K562 (cell line): ENCODE measurements around the gene FOXA3. TPM values are rescaled to one million over a fixed set of nuclear protein-coding genes. Genes with fewer than 3 reads are reported as not detected.

Experiments
- ATAC-seq: fragments of 200-7000 bp; cut with Tn5 transposase; 3 replicates; pipeline ENCODE4 v1.9.1; 2020; ENCODE audit warnings: moderate library complexity
- BruUV-seq: library from RNA; stranded (reverse); fragments of 400-500 nt; replicated peaks from 2 replicates; lab custom pipeline; 2021; lab: Mats Ljungman, UMichigan
- CTCF ChIA-PET: fragments of 300-600 bp; formaldehyde crosslinking; extraction: SDS; loops from one replicate; lab custom pipeline; 2021; ENCODE audit warnings: low intra/inter-chr PET ratio; lab: Yijun Ruan, JAX
- POLR2A ChIA-PET: fragments of 300-600, 350-650 bp; sonication (Branson Sonifier 250); formaldehyde crosslinking; extraction: SDS; loops from one replicate; lab custom pipeline; 2021; ENCODE audit warnings: antibody characterized with exemption, inconsistent platforms; lab: Yijun Ruan, JAX
- DNase-seq, 4 experiments: peaks; one replicate each; pipeline versions ENCODE4 v3.0.0 to v3.0.0-alpha.2; 2011 to 2018; ENCODE audit warnings: low spot score in 3 of 4, mixed read lengths in 3 of 4; ENCODE audit errors: extremely low read depth in 1 of 4
- FAIRE-seq: peaks from 2 replicates; lab custom pipeline; 2011; peaks lifted over from hg19 to GRCh38; lab: Jason Lieb, UNC
- H2AFZ ChIP-seq: 2 replicates; pipeline ENCODE4 v1.6.0; 2011; ENCODE audit warnings: low read depth, low read length, control low read depth, inconsistent platforms
- H3K27ac ChIP-seq: fragments of 200-600 bp; 3 replicates; pipeline ENCODE4 v1.8.0; 2011; ENCODE audit warnings: low read depth, mild to moderate bottlenecking, control low read depth, inconsistent platforms, low read length, moderate library complexity, mixed read lengths; ENCODE audit errors: extremely low read depth
- H3K27me3 ChIP-seq, 2 experiments: fragments of 300-600 bp in 1 of 2; 2 replicates in 1 of 2; 3 replicates in 1 of 2; pipeline versions ENCODE4 v1.6.0 to v1.8.0; 2011; ENCODE audit warnings: inconsistent platforms in 2 of 2, low read length in 2 of 2, mild to moderate bottlenecking in 1 of 2, mixed read lengths in 1 of 2, moderate library complexity in 1 of 2; ENCODE audit not compliant: control insufficient read depth in 2 of 2, insufficient read depth in 2 of 2
- H3K36me3 ChIP-seq: fragments of 300-600 bp; 3 replicates; pipeline ENCODE4 v1.8.0; 2011; ENCODE audit warnings: mild to moderate bottlenecking, low read length, inconsistent platforms; ENCODE audit not compliant: control insufficient read depth, insufficient read depth
- H3K4me1 ChIP-seq, 2 experiments: fragments of 200-600 bp in 1 of 2; replicated peaks in 1 of 2; 2 replicates in 1 of 2; 3 replicates in 1 of 2; pipeline versions ENCODE4 v1.5.1 to v1.8.0; 2011; ENCODE audit warnings: inconsistent platforms in 2 of 2, low read length in 2 of 2, mild to moderate bottlenecking in 1 of 2, mixed read lengths in 1 of 2, moderate library complexity in 1 of 2; ENCODE audit not compliant: control insufficient read depth in 2 of 2, insufficient read depth in 2 of 2
- H3K4me2 ChIP-seq: 2 replicates; pipeline ENCODE4 v1.6.1; 2011; ENCODE audit warnings: low read length, control low read depth, inconsistent platforms, mixed read lengths; ENCODE audit not compliant: insufficient read depth
- H3K4me3 ChIP-seq: fragments of 200-600 bp; sonication (generic), shearing (Covaris generic); 2 replicates; pipeline ENCODE4 v1.5.1; 2016; ENCODE audit warnings: control low read depth, inconsistent platforms
- H3K79me2 ChIP-seq: fragments of 200-600 bp; 3 replicates; pipeline ENCODE4 v1.8.0; 2011; ENCODE audit warnings: low read length, inconsistent platforms; ENCODE audit not compliant: control insufficient read depth, insufficient read depth
- H3K9ac ChIP-seq, 2 experiments: 2 replicates each; pipeline versions ENCODE4 v1.6.0 to v1.6.1; 2011; ENCODE audit warnings: low read depth in 2 of 2, low read length in 2 of 2, control low read depth in 1 of 2, inconsistent platforms in 1 of 2, mild to moderate bottlenecking in 1 of 2, mixed read lengths in 1 of 2; ENCODE audit not compliant: insufficient read depth in 1 of 2
- H3K9me1 ChIP-seq: one replicate; pipeline ENCODE4 v1.6.0; 2011; ENCODE audit warnings: inconsistent platforms, mild to moderate bottlenecking, low read length, moderate library complexity; ENCODE audit not compliant: control insufficient read depth, insufficient read depth
- H3K9me3 ChIP-seq: replicated peaks from 2 replicates; pipeline ENCODE4 v1.5.1; 2011; ENCODE audit warnings: low read depth, low read length, inconsistent platforms; ENCODE audit not compliant: control insufficient read depth, insufficient read depth
- H4K20me1 ChIP-seq: replicated peaks from 2 replicates; pipeline ENCODE4 v1.6.1; 2011; ENCODE audit warnings: low read length, inconsistent platforms, mixed read lengths; ENCODE audit not compliant: control insufficient read depth, insufficient read depth
- AFF4 ChIP-seq: sonication (generic); formaldehyde crosslinking; IDR thresholded peaks from 2 replicates; pipeline ENCODE4 v1.8.0; 2023; ENCODE audit warnings: mild to moderate bottlenecking, missing genetic modification reagents
- CC2D1A ChIP-seq: fragments of 450-650 bp; IDR thresholded peaks from 2 replicates; pipeline ENCODE4 v1.6.1; 2017; ENCODE audit warnings: mild to moderate bottlenecking
- MEIS2 ChIP-seq: fragments of 450-650 bp; IDR thresholded peaks from 2 replicates; pipeline ENCODE4 v1.6.1; 2014; ENCODE audit warnings: mild to moderate bottlenecking; ENCODE audit not compliant: partially characterized antibody
- PCBP2 ChIP-seq: fragments of 200-400 bp; formaldehyde crosslinking; IDR thresholded peaks from 2 replicates; pipeline ENCODE4 v1.6.1; 2018; ENCODE audit warnings: low read length, low read depth, mild to moderate bottlenecking, moderate library complexity; ENCODE audit not compliant: poor library complexity, severe bottlenecking
- POU5F1 ChIP-seq: fragments of 150-350 bp; IDR thresholded peaks from 2 replicates; pipeline ENCODE4 v1.6.1; 2014; ENCODE audit warnings: borderline replicate concordance, low read length, low read depth, mild to moderate bottlenecking; ENCODE audit not compliant: partially characterized antibody
- RBM15 ChIP-seq: fragments of 200-400 bp; formaldehyde crosslinking; IDR thresholded peaks from 2 replicates; pipeline ENCODE4 v1.6.1; 2018; ENCODE audit warnings: mild to moderate bottlenecking, low read length, moderate library complexity; ENCODE audit not compliant: insufficient read depth
- SAFB2 ChIP-seq: fragments of 200-400 bp; formaldehyde crosslinking; IDR thresholded peaks from 2 replicates; pipeline ENCODE4 v1.6.1; 2018; ENCODE audit warnings: borderline replicate concordance, low read length, low read depth, moderate library complexity; ENCODE audit not compliant: severe bottlenecking
- SP2 ChIP-seq: IDR thresholded peaks from 2 replicates; pipeline ENCODE4 v1.6.1; 2011; ENCODE audit warnings: mild to moderate bottlenecking, low read depth, low read length, moderate library complexity; ENCODE audit not compliant: poor library complexity, severe bottlenecking; ENCODE audit errors: extremely low read depth
- XRCC3 ChIP-seq: fragments of 450-650 bp; IDR thresholded peaks from 2 replicates; pipeline ENCODE4 v1.6.1; 2017; ENCODE audit warnings: mild to moderate bottlenecking, moderate library complexity
- ZNF592 ChIP-seq: fragments of 450-650 bp; IDR thresholded peaks from 2 replicates; pipeline ENCODE4 v1.6.1; 2017; ENCODE audit warnings: antibody characterized with exemption, mild to moderate bottlenecking
- WGBS: fragments of 100-300 bp; shearing (Covaris generic); methylation state at CpG from one replicate; pipeline ENCODE4 v1.1.6; 2016; ENCODE audit warnings: low coverage, mixed read lengths; ENCODE audit not compliant: insufficient coverage; ENCODE audit errors: missing lambda C conversion rate; 5-methylcytosine and 5-hydroxymethylcytosine counted together
- in situ Hi-C: fragments of 300-500 bp; cut with MboI; formaldehyde crosslinking; loops from 4 replicates; pipeline ENCODE4 v1.15.0; 2018; ENCODE audit warnings: inconsistent platforms, mixed read lengths
- intact Hi-C: fragments of 100-400 bp; cut with micrococcal nuclease; formaldehyde crosslinking; loops from 2 replicates; pipeline ENCODE4 v1.14.2; 2022
- polyA plus RNA-seq, 8 experiments: library from polyadenylated mRNA; depleted of rRNA in 4 of 8; stranded (reverse) in 5 of 8; unstranded in 3 of 8; fragments of >200 nt; fragmentation: Nextera tagmentation in 2 of 8; fragmentation: Illumina TruSeq in 1 of 8; extraction: Ambion mirVana in 2 of 8; extraction: Trizol in 1 of 8; gene quantifications; 2 replicates each; pipeline versions ENCODE4 v1.2.1 to v1.2.3, GENCODE V29; 2011 to 2014; ENCODE audit warnings: inconsistent platforms in 1 of 8, missing spikeins in 1 of 8
- total RNA-seq, 7 experiments: library from RNA; depleted of rRNA in 6 of 7; stranded (reverse); fragments of >200 nt in 6 of 7; fragmentation: Illumina TruSeq in 2 of 7; extraction: Trizol in 2 of 7; gene quantifications; 2 replicates each; pipeline versions ENCODE4 v1.2.1 to v1.2.3, GENCODE V29; 2011 to 2021; ENCODE audit warnings: low replicate concordance in 1 of 7

FOXA3 gene
- total and polyA plus RNA-seq, 9 of the 15 experiments (the other 6 are each of a cell fraction or from before 2014, with no cell fraction given), result 1.3 to 15.5 (median 4.7) TPM

GRCh38 chr19:45917421-45918091 lies 53.4 kb downstream of the FOXA3 start:
- DNase-seq (no peak), ATAC-seq (no peak), FAIRE-seq (no peak)
- Histone ChIP-seq H3K4me1 (peaks cover 5 to 16% of the 10 kb centered on the region in 2 experiments; a peak in 4 of 5 replicates), H3K27ac (no peak overlapping the region), H3K9me1 (no peaks in the 10 kb centered on the region), H3K79me2 (no peaks in the 10 kb centered on the region), H3K9me3 (no peaks in the 10 kb centered on the region), H3K4me3 (no peak overlapping the region), H4K20me1 (no peaks in the 10 kb centered on the region), H2AFZ (no peak overlapping the region), H3K36me3 (no peaks in the 10 kb centered on the region), H3K27me3 (peaks cover 17 to 20% of the 10 kb centered on the region in 2 experiments; a peak in 4 of 5 replicates), H3K4me2 (no peak overlapping the region), H3K9ac (no peak overlapping the region)
- 0% methylated on average over 4 of the region's 4 CpGs for WGBS
- no TSS peak for BruUV-seq
- in situ Hi-C loops, result loop anchor here (10.0 kb wide), 1 partner anchor 347 kb away; no protein-coding TSS in a partner anchor
- CTCF ChIA-PET, result no interaction called here
- intact Hi-C loops, result no loop called here
- POLR2A ChIA-PET, result interaction anchor here (0.7 kb wide), 2 partner anchors 14 to 26 kb away, joined by 3 to 4 read pairs; no protein-coding TSS in a partner anchor
- TF ChIP-seq XRCC3 (no peak), RBM15 (no peak), AFF4 (no peak), ZNF592 (no peak), PCBP2 (no peak), SP2 (no peak), SAFB2 (no peak), MEIS2 (no peak), CC2D1A (no peak), POU5F1 (no peak)
